HEK293 (cell line): ENCODE results near the gene MADCAM1.

Experiments used
- CTCF ChIA-PET: fragments of 350-600 bp; formaldehyde crosslinking; extraction: SDS; loops from one replicate; lab custom pipeline; 2021; ENCODE audit warnings: antibody characterized with exemption; lab: Yijun Ruan, JAX
- POLR2A ChIA-PET: fragments of 300-600 bp; formaldehyde crosslinking; extraction: SDS; loops from one replicate; lab custom pipeline; 2020; ENCODE audit warnings: antibody characterized with exemption, inconsistent platforms; lab: Yijun Ruan, JAX
- H3K27ac ChIP-seq: fragments of 200-500 bp; sonication (Bioruptor generic); 2 replicates; pipeline ENCODE4 v1.5.1; 2014; ENCODE audit warnings: low read depth, low read length, control low read depth, inconsistent platforms; ENCODE audit errors: extremely low read depth
- H3K36me3 ChIP-seq, 2 experiments: fragments of 200-500 bp in 1 of 2; sonication (Bioruptor generic) in 1 of 2; 1 replicate in 1 of 2; 2 replicates in 1 of 2; pipeline ENCODE4 v1.5.1; 2014 to 2017; ENCODE audit warnings: inconsistent platforms in 2 of 2, low read length in 2 of 2; ENCODE audit not compliant: control insufficient read depth in 2 of 2, insufficient read depth in 1 of 2
- H3K4me1 ChIP-seq: fragments of 200-500 bp; sonication (Bioruptor generic); 2 replicates; pipeline ENCODE4 v1.5.1; 2014; ENCODE audit warnings: mild to moderate bottlenecking, low read length, inconsistent platforms; ENCODE audit not compliant: control insufficient read depth, insufficient read depth
- H3K4me3 ChIP-seq: 2 replicates; pipeline ENCODE4 v1.5.1; 2011; ENCODE audit warnings: low read depth, mild to moderate bottlenecking, control low read depth, low read length, moderate library complexity
- H3K9me3 ChIP-seq: fragments of 200-500 bp; sonication (Bioruptor generic); 2 replicates; pipeline ENCODE4 v1.5.1; 2014; ENCODE audit warnings: low read depth, low read length, inconsistent platforms; ENCODE audit not compliant: control insufficient read depth, insufficient read depth
- CTCF ChIP-seq: fragments of 450-650 bp; formaldehyde crosslinking; IDR thresholded peaks from 2 replicates; pipeline ENCODE4 v1.5.1; 2016; ENCODE audit warnings: missing biosample characterization, missing genetic modification characterization
- PRDM1 ChIP-seq: fragments of 450-650 bp; formaldehyde crosslinking; IDR thresholded peaks from 2 replicates; pipeline ENCODE4; 2016; ENCODE audit warnings: missing biosample characterization, missing genetic modification characterization
- REPIN1 ChIP-seq: fragments of 450-650 bp; formaldehyde crosslinking; IDR thresholded peaks from 2 replicates; pipeline ENCODE4 v1.5.1; 2017; ENCODE audit warnings: missing biosample characterization, missing genetic modification characterization, low read depth
- SP3 ChIP-seq: fragments of 450-650 bp; formaldehyde crosslinking; IDR thresholded peaks from 2 replicates; pipeline ENCODE4 v1.5.1; 2016; ENCODE audit warnings: missing biosample characterization, missing genetic modification characterization
- YY2 ChIP-seq: fragments of 450-650 bp; formaldehyde crosslinking; IDR thresholded peaks from 2 replicates; pipeline ENCODE4 v1.5.1; 2016; ENCODE audit warnings: missing biosample characterization, missing genetic modification characterization
- ZBTB44 ChIP-seq: fragments of 450-650 bp; IDR thresholded peaks from 2 replicates; pipeline ENCODE4 v1.5.1; 2018; ENCODE audit warnings: missing biosample characterization, mild to moderate bottlenecking, missing genetic modification characterization
- ZNF114 ChIP-seq: fragments of 450-650 bp; formaldehyde crosslinking; IDR thresholded peaks from 2 replicates; pipeline ENCODE4 v1.5.0; 2017; ENCODE audit warnings: missing biosample characterization, missing genetic modification characterization
- ZNF24 ChIP-seq: fragments of 450-650 bp; formaldehyde crosslinking; IDR thresholded peaks from 2 replicates; pipeline ENCODE4 v1.5.1; 2016; ENCODE audit warnings: missing biosample characterization, missing genetic modification characterization
- ZNF248 ChIP-seq: fragments of 450-650 bp; formaldehyde crosslinking; IDR thresholded peaks from 2 replicates; pipeline ENCODE4 v1.5.1; 2017; ENCODE audit warnings: missing biosample characterization, missing genetic modification characterization
- ZNF266 ChIP-seq: fragments of 450-650 bp; formaldehyde crosslinking; IDR thresholded peaks from 2 replicates; pipeline ENCODE4 v1.5.1; 2016; ENCODE audit warnings: missing biosample characterization, missing genetic modification characterization, low read depth
- ZNF280C ChIP-seq: fragments of 450-650 bp; formaldehyde crosslinking; IDR thresholded peaks from 2 replicates; pipeline ENCODE4 v1.5.1; 2016; ENCODE audit warnings: missing biosample characterization, missing genetic modification characterization
- ZNF302 ChIP-seq: fragments of 450-650 bp; formaldehyde crosslinking; IDR thresholded peaks from 2 replicates; pipeline ENCODE4 v1.5.1; 2016; ENCODE audit warnings: missing biosample characterization, missing genetic modification characterization, low read depth
- ZNF341 ChIP-seq: fragments of 450-650 bp; formaldehyde crosslinking; IDR thresholded peaks from 2 replicates; pipeline ENCODE4; 2016; ENCODE audit warnings: low read depth, missing biosample characterization, missing genetic modification characterization
- ZNF354C ChIP-seq: fragments of 450-650 bp; formaldehyde crosslinking; IDR thresholded peaks from 2 replicates; pipeline ENCODE4 v1.5.1; 2016; ENCODE audit warnings: missing biosample characterization, missing genetic modification characterization, low read depth, borderline replicate concordance
- ZNF366 ChIP-seq: fragments of 450-650 bp; formaldehyde crosslinking; conservative IDR thresholded peaks from 2 replicates; pipeline ENCODE4 v1.5.1; 2016; ENCODE audit warnings: missing biosample characterization, missing genetic modification characterization
- ZNF548 ChIP-seq: fragments of 450-650 bp; formaldehyde crosslinking; IDR thresholded peaks from 2 replicates; pipeline ENCODE4 v1.5.1; 2016; ENCODE audit warnings: missing biosample characterization, missing genetic modification characterization
- ZNF645 ChIP-seq: fragments of 450-650 bp; formaldehyde crosslinking; IDR thresholded peaks from 2 replicates; pipeline ENCODE4; 2016; ENCODE audit warnings: missing biosample characterization, missing genetic modification characterization
- ZNF658 ChIP-seq: fragments of 450-650 bp; formaldehyde crosslinking; IDR thresholded peaks from 2 replicates; pipeline ENCODE4; 2016; ENCODE audit warnings: missing biosample characterization, missing genetic modification characterization
- ZNF660 ChIP-seq: fragments of 450-650 bp; IDR thresholded peaks from 2 replicates; pipeline ENCODE4 v1.5.1; 2018; ENCODE audit warnings: missing biosample characterization, mild to moderate bottlenecking, missing genetic modification characterization

Gene MADCAM1

DNA sequence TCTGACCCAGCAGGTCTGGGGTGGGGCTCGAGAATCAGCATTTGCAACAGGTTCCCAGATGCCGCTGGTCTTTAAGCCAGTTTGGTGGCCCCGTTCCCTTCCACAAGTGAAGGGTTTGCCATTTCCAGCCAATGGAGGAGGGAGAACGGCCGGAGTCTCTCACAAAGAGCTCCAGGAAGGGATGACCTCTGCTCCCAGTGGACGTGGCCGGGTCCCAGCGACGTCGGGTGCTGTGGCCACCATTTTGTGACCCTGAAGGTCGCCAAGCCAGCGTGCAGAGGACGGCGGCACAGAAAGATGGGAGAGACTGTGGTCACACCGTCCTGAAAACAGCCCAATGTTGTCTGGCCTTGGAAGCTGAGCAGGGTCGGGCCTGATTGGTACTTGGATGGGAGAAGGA, 43.5 kb upstream of the MADCAM1 start:
- H3K4me3 ChIP-seq, result no peak overlapping the region
- no peaks in the 10 kb centered on the region for H3K4me1 ChIP-seq
- CTCF ChIA-PET, result interaction anchor here (0.8 kb wide), 1 partner anchor 157 kb away, joined by 3 read pairs; no protein-coding TSS in a partner anchor
- no peak for TF ChIP-seq ZNF302 (tag by site-specific recombination)
- TF ChIP-seq ZNF24 (tag by site-specific recombination), result no peak
- no peak for TF ChIP-seq ZNF341
- TF ChIP-seq SP3 (tag by site-specific recombination), result no peak
- no peak for TF ChIP-seq YY2 (tag by site-specific recombination)
- no peak for TF ChIP-seq ZNF266 (tag by site-specific recombination)
- no peak for TF ChIP-seq ZBTB44 (tag by site-specific recombination)
- TF ChIP-seq ZNF660 (tag by site-specific recombination), result no peak
- TF ChIP-seq ZNF114 (tag by site-specific recombination), result no peak
- no peak for TF ChIP-seq ZNF248 (tag by site-specific recombination)
- TF ChIP-seq, all 188 proteins: peak for 0
- Histone ChIP-seq H3K9me3 (no peaks in the 10 kb centered on the region), H3K27ac (no peak overlapping the region), H3K36me3 (peaks cover 0 to 14% of the 10 kb centered on the region in 2 experiments; a peak in 1 of 3 replicates)
- POLR2A ChIA-PET, result no interaction called here

- POLR2A ChIA-PET, result interaction anchor here (1.0 kb wide), 1 partner anchor 35 kb away, joined by 3 read pairs; no protein-coding TSS in a partner anchor
- Histone ChIP-seq H3K36me3 (peaks cover 0 to 14% of the 10 kb centered on the region in 2 experiments; a peak in 1 of 3 replicates), H3K4me3 (no peak overlapping the region), H3K4me1 (no peaks in the 10 kb centered on the region), H3K9me3 (no peaks in the 10 kb centered on the region), H3K27ac (no peak overlapping the region)
- no peak for TF ChIP-seq ZNF658 (tag by site-specific recombination)
- no peak for TF ChIP-seq REPIN1 (tag by site-specific recombination)
- no peak for TF ChIP-seq ZNF366 (tag by site-specific recombination)
- no peak for TF ChIP-seq ZNF354C (tag by site-specific recombination)
- no peak for TF ChIP-seq PRDM1 (tag by site-specific recombination)
- TF ChIP-seq ZNF645, result no peak
- TF ChIP-seq ZNF548, result no peak
- TF ChIP-seq CTCF (tag by site-specific recombination), result no peak
- no peak for TF ChIP-seq ZNF280C (tag by site-specific recombination)
- CTCF ChIA-PET, result interaction anchor here (0.8 kb wide), 1 partner anchor 157 kb away, joined by 3 read pairs; no protein-coding TSS in a partner anchor
Observed at GRCh38 chr19:453606-454005, 42.7 kb upstream of the MADCAM1 start.
